Effector memory CD8-positive, alpha-beta T cell (primary cell): Measurements from ENCODE around the gene CCDC177.

Experiments
- ATAC-seq: fragments of 150-1000 bp; cut with Tn5 transposase; replicated peaks from 2 replicates; pipeline ENCODE4 v1.10.0; 2021; ENCODE audit warnings: mild to moderate bottlenecking, moderate library complexity
- DNase-seq, 3 experiments: peaks; one replicate each; pipeline ENCODE4 v3.0.0; 2021
- H3K27ac Mint-ChIP-seq, 2 donors: one replicate each; pipeline ENCODE4 v1.8.0; 2022; ENCODE audit warnings: mild to moderate bottlenecking in 2 of 2, mixed read lengths in 2 of 2, moderate library complexity in 2 of 2
- H3K27me3 Mint-ChIP-seq, 2 donors: one replicate each; pipeline ENCODE4 v1.8.0; 2022; ENCODE audit warnings: mixed read lengths in 2 of 2
- H3K36me3 Mint-ChIP-seq: one replicate; pipeline ENCODE4 v1.8.0; 2022; ENCODE audit warnings: mild to moderate bottlenecking, moderate library complexity, mixed read lengths; ENCODE audit not compliant: insufficient read depth
- H3K4me1 Mint-ChIP-seq, 2 donors: one replicate each; pipeline ENCODE4 v1.8.0; 2022; ENCODE audit warnings: low read depth in 2 of 2, mixed read lengths in 2 of 2
- H3K4me3 Mint-ChIP-seq, 2 donors: one replicate each; pipeline ENCODE4 v1.8.0; 2022; ENCODE audit warnings: mild to moderate bottlenecking in 2 of 2, mixed read lengths in 2 of 2, moderate library complexity in 2 of 2
- H3K9me3 Mint-ChIP-seq, 2 donors: one replicate each; pipeline ENCODE4 v1.8.0; 2022; ENCODE audit warnings: mixed read lengths in 2 of 2

The CCDC177 gene

DNA sequence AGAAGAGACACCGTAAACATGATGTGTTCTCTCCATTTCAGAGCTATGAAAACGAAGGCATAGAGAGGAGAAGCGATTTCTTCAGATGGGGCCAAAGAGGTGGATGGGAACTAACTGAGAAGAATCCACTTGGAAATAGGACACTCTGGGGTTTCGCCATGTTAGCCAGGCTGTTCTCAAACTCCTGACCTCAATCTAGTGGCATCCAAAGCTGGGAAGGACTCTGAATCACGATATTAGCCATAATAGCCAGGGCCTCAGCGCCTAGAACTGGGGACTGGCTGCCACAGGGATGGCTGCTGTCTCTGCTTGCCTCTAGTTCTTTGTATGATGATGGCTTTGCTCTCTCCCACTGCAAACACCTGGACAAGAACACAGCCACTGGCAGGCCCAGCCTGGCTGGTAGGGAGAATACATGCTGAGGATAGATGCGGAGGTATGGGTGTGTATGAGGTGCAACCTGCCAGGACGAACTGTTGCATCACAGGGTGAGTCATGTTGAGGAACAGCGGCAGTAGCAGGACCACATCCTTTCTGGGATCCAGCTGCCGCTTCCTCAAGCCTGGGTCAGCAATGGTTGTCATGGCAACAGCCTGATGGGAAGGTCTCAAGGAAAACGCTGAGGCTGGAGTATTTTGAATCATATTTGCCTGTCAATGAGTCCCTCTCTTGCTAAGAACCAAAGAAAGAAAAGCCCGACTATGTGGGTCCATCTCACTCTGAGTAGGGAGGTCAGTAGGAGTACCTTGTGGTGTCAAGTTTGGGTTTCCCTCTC, 31.1 kb downstream of the CCDC177 start:
- H3K4me3 Mint-ChIP-seq = no peak overlapping the region
- peaks cover 32 to 49% of the 10 kb centered on the region in 2 donors for H3K27me3 Mint-ChIP-seq
- peak overlapping the region; percentile 35 to 67 for H3K27ac Mint-ChIP-seq
- no peaks in the 10 kb centered on the region for H3K9me3 Mint-ChIP-seq
- peaks cover 7% of the 10 kb centered on the region for H3K36me3 Mint-ChIP-seq
- H3K4me1 Mint-ChIP-seq = peaks cover 5 to 15% of the 10 kb centered on the region in 2 donors
- ATAC-seq = peak; percentile 92
- DNase-seq = peak in 2 of 3 experiments; percentile 24 to 36

DNA sequence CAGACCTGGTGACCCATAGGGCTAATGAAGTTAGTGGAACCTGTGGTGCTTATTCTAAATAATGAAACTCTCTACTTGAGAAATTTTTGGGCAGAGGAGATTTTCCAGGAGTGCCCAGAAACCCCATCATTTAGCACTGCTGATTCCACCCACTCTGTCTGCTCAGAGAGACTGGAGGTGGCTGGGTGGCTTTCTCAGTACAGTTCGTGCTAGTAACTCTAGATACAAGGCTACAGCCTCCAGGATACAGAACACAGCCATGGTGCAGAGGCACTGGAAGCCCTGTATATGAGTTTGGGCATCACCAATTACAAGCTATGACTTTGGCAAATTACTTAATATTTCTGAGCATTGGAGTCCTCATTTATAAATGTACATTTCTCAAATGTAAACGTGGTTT, 32.4 kb downstream of the CCDC177 start:
- Mint-ChIP-seq H3K9me3 (no peaks in the 10 kb centered on the region), H3K4me3 (no peak overlapping the region), H3K36me3 (peaks cover 7% of the 10 kb centered on the region), H3K27ac (no peak overlapping the region), H3K27me3 (peaks cover 31 to 36% of the 10 kb centered on the region in 2 donors), H3K4me1 (peaks cover 5 to 15% of the 10 kb centered on the region in 2 donors)
- ATAC-seq (no peak), DNase-seq (no peak)

DNA sequence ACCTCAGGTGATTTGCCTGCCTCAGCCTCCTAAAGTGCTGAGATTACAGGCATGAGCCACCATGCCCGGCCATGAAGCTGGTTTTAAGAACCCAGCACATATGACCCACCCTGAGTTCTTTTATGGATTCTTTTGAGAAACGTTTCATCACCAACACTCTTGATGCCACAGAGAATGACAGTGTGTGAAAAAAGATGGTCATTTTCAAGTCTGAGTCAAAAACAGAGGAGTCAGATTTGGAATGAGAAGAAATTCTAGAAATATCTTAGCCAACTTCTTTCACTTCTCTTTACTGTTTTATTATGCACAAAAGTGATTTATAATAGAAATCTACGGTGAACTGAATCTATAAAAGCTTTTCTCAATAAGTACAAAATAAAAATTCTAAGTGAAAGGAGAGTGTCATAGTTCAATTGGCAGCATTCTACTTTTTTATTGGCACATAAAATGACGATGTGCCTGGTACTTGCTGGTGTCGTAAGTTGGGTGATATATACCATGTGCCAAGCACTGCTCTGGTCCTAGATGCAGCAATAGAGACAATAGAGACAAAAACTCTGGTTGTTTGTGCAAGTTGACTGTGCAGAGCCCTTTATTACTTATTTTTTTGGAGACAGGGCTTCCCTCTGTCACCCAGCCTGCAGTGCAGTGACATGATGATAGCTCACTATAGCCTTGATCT, 33.9 kb downstream of the CCDC177 start:
- no peak for ATAC-seq
- H3K27ac Mint-ChIP-seq = no peak overlapping the region
- H3K27me3 Mint-ChIP-seq = peaks cover 25 to 31% of the 10 kb centered on the region in 2 donors
- H3K36me3 Mint-ChIP-seq = peaks cover 7% of the 10 kb centered on the region
- no peaks in the 10 kb centered on the region for H3K9me3 Mint-ChIP-seq
- peaks cover 5 to 15% of the 10 kb centered on the region in 2 donors for H3K4me1 Mint-ChIP-seq
- no peak overlapping the region for H3K4me3 Mint-ChIP-seq
- DNase-seq = no peak

DNA sequence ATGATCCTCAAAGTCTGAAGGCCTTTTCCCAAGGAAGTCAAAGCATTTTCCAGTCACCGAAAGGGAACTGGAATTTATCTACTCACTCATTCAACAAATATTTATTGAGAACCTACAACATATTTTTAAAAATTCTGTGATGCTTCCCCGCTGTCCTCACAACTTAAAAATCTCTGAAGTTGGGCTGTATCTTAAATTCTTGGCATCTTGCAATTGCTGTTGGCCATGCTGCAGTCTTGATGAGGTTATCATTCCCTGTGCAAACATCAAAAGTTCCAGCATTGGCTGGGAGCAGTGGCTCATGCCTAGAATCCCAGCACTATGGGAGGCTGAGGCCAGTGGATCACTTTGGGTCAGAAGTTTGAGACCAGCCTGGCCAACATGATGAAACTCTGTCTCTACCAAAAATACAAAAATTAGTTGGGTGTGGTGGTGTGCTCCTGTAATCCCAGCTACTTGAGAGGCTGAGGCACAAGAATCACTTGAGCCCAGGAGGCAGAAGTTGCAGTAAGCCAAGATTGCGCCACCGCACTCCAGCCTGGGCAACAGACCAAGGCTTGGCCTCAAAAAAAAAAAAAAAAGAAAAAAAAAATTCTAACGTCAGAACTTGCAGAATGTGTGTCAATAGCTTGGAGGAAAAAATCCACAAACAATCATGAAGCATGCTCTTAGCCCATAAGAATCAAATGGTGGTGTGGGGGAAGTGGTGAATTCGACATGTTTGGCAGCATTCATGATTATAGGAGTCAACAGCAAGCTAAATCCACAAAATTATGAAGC, 34.9 kb downstream of the CCDC177 start:
- Mint-ChIP-seq H3K27ac (no peak overlapping the region), H3K4me1 (peaks cover 5 to 18% of the 10 kb centered on the region in 2 donors), H3K4me3 (no peak overlapping the region), H3K9me3 (no peaks in the 10 kb centered on the region), H3K27me3 (peaks cover 33 to 37% of the 10 kb centered on the region in 2 donors), H3K36me3 (peaks cover 7% of the 10 kb centered on the region)
- DNase-seq = no peak
- ATAC-seq = no peak

- H3K9me3 Mint-ChIP-seq = no peaks in the 10 kb centered on the region
- no peak overlapping the region for H3K27ac Mint-ChIP-seq
- H3K4me1 Mint-ChIP-seq = peaks cover 4 to 10% of the 10 kb centered on the region in 2 donors
- peaks cover 28 to 32% of the 10 kb centered on the region in 2 donors for H3K27me3 Mint-ChIP-seq
- DNase-seq (no peak), ATAC-seq (no peak)
- no peak overlapping the region for H3K4me3 Mint-ChIP-seq
- peaks cover under 1% of the 10 kb centered on the region for H3K36me3 Mint-ChIP-seq
Measured at GRCh38 chr14:69538766-69539165, 35.9 kb downstream of the CCDC177 start.

DNA sequence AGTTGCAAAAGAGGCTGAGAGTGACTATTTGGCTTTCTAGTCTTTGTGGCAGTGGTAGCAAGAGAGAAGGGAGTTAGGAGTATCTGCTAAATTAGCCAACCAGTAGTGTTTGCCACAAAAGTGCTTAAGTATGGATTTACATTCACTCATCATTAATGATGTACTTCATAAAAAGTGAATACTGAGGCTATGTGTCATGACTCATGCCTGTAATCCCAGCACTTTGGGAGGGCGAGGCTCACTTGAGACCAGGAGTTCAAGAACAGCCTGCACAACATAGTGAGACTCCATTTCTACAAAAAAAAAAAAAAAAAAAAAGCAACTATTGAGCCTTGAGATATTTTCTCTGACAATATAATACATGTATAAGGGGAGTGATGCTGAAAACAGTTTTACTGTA, 36.8 kb downstream of the CCDC177 start:
- no peak overlapping the region for H3K4me3 Mint-ChIP-seq
- H3K9me3 Mint-ChIP-seq = no peaks in the 10 kb centered on the region
- H3K27ac Mint-ChIP-seq = no peak overlapping the region
- DNase-seq = no peak
- peaks cover 0 to 3% of the 10 kb centered on the region in 2 donors for H3K4me1 Mint-ChIP-seq
- no peaks in the 10 kb centered on the region for H3K36me3 Mint-ChIP-seq
- ATAC-seq = no peak
- H3K27me3 Mint-ChIP-seq = peaks cover 28 to 33% of the 10 kb centered on the region in 2 donors

- Mint-ChIP-seq H3K9me3 (no peaks in the 10 kb centered on the region), H3K27ac (no peak overlapping the region), H3K27me3 (peaks cover 28 to 39% of the 10 kb centered on the region in 2 donors), H3K36me3 (no peaks in the 10 kb centered on the region), H3K4me1 (peaks cover 0 to 3% of the 10 kb centered on the region in 2 donors), H3K4me3 (no peak overlapping the region)
- DNase-seq (no peak), ATAC-seq (peak; percentile 19)
Measured at GRCh38 chr14:69536971-69537370, 37.7 kb downstream of the CCDC177 start.

DNA sequence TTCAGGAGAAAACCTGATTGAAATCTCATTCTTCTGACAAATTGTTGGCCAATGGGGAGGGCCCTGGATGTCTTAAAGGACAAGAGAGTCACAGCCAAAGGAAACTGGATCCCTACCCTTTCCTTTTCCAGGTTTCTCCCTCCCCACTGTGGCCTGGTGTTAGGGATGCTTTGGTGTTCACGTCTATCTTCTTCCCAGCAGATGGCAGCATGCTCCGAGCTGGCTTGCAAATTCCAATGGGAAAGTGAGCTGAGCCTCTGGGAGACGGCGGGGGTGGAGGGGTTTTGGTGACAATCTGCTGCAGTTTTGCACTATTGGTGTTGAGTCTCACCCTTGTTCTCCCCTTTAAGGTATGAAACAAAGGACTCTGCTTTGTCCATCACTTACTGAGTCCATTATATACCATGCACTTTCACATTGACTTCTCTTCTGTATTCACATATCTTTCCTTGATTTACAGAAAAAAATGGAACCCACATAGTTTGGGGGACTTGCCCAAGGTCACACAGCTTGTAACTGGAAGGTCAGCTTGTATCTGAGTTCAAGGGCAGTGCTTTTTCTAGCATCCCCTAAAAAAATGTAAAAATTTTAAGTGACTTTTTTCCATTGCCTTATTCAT, 39.3 kb downstream of the CCDC177 start:
- H3K4me1 Mint-ChIP-seq = peaks cover 0 to 3% of the 10 kb centered on the region in 2 donors
- no peaks in the 10 kb centered on the region for H3K36me3 Mint-ChIP-seq
- no peak overlapping the region for H3K4me3 Mint-ChIP-seq
- no peaks in the 10 kb centered on the region for H3K9me3 Mint-ChIP-seq
- peaks cover 28 to 44% of the 10 kb centered on the region in 2 donors for H3K27me3 Mint-ChIP-seq
- H3K27ac Mint-ChIP-seq = no peak overlapping the region
- ATAC-seq = no peak
- no peak for DNase-seq

GRCh38 chr14:69532561-69533340, 41.9 kb downstream of the CCDC177 start:
- Mint-ChIP-seq H3K4me3 (no peak overlapping the region), H3K36me3 (no peaks in the 10 kb centered on the region), H3K9me3 (no peaks in the 10 kb centered on the region), H3K27ac (no peak overlapping the region), H3K27me3 (peaks cover 23 to 58% of the 10 kb centered on the region in 2 donors), H3K4me1 (peaks cover 0 to 3% of the 10 kb centered on the region in 2 donors)
- DNase-seq = no peak
- no peak for ATAC-seq

DNA sequence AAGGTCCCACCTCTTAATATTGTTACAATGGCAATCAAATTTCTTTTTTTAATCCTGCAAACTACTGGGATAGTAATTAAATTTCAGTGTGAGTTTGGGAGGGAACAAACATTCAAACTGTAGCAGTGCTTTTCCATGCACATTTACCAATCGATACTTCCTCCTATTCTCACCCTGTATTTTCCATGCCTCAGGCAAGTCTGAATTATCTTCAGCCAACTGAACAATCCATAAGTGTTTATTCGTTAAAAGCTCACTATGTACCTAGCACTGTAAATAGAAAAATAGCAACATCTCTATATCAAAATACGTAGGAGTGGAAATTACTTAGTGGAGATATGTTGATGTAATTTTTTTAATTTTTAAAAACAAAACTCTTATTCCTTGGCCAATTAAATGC, 43.5 kb downstream of the CCDC177 start:
- H3K27me3 Mint-ChIP-seq = peaks cover 13 to 65% of the 10 kb centered on the region in 2 donors
- DNase-seq (no peak), ATAC-seq (no peak)
- H3K9me3 Mint-ChIP-seq = no peaks in the 10 kb centered on the region
- H3K27ac Mint-ChIP-seq = no peak overlapping the region
- peaks cover 0 to 3% of the 10 kb centered on the region in 2 donors for H3K4me1 Mint-ChIP-seq
- H3K36me3 Mint-ChIP-seq = no peaks in the 10 kb centered on the region
- H3K4me3 Mint-ChIP-seq = no peak overlapping the region

- Mint-ChIP-seq H3K4me3 (no peak overlapping the region), H3K9me3 (no peaks in the 10 kb centered on the region), H3K4me1 (no peaks in the 10 kb centered on the region), H3K36me3 (no peaks in the 10 kb centered on the region), H3K27me3 (peaks cover 6 to 55% of the 10 kb centered on the region in 2 donors), H3K27ac (no peak overlapping the region)
- DNase-seq (no peak), ATAC-seq (no peak)
Measured at GRCh38 chr14:69530095-69530494, 44.6 kb downstream of the CCDC177 start.

DNA sequence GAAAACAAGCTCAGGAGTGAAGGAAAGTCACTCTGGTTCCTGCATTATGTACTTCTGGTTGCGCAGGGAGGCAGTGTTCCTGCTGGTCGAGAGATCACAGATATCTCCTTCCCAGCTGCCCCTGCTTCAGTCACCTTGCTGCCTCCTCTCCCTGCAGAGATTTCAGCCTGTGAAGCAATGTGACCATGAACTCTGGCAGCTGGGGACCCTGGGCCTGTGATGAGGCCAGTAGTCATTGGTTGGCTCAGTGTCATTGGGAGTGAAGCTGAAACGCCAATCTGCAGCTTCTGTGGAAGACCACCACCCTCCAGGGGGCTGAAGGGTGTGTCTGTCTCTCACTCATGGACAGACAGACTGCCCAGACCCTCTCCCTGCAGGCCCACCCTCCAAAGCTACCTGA, 45.1 kb downstream of the CCDC177 start:
- H3K4me1 Mint-ChIP-seq = no peaks in the 10 kb centered on the region
- H3K9me3 Mint-ChIP-seq = no peaks in the 10 kb centered on the region
- peaks cover 5 to 50% of the 10 kb centered on the region in 2 donors for H3K27me3 Mint-ChIP-seq
- DNase-seq (no peak), ATAC-seq (no peak)
- H3K27ac Mint-ChIP-seq = no peak overlapping the region
- no peaks in the 10 kb centered on the region for H3K36me3 Mint-ChIP-seq
- H3K4me3 Mint-ChIP-seq = no peak overlapping the region
